ENCODE measurements around the gene SLC8A1.

DNA sequence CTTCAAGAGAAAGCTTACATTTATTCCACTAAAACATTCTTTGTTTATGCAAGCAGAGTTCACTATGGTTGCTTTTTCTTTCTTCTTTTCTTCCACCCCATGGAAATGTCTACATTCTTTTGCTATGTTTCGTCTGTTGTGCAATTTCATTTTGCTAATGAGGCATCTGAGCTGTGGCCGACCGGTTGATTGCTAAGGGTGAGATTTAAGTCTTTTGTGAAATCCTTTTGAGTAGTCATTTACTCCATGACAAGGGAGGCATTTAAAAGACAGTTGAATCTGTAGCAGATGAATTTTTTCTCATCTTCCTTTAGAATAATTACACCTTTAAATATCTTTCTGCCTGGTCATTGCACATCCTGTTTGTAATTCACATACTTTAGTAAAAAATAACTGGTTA lies 348.7 kb downstream of the SLC8A1 start:
- TF ChIP-seq, protein P1, sequence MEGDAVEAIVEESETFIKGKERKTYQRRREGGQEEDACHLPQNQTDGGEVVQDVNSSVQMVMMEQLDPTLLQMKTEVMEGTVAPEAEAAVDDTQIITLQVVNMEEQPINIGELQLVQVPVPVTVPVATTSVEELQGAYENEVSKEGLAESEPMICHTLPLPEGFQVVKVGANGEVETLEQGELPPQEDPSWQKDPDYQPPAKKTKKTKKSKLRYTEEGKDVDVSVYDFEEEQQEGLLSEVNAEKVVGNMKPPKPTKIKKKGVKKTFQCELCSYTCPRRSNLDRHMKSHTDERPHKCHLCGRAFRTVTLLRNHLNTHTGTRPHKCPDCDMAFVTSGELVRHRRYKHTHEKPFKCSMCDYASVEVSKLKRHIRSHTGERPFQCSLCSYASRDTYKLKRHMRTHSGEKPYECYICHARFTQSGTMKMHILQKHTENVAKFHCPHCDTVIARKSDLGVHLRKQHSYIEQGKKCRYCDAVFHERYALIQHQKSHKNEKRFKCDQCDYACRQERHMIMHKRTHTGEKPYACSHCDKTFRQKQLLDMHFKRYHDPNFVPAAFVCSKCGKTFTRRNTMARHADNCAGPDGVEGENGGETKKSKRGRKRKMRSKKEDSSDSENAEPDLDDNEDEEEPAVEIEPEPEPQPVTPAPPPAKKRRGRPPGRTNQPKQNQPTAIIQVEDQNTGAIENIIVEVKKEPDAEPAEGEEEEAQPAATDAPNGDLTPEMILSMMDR (IDR thresholded peaks at IDR 0.05): no peak
- TF ChIP-seq POLR2A (IDR thresholded peaks at IDR 0.05) (no peak), POLR2AphosphoS5 (IDR thresholded peaks at IDR 0.05) (no peak)
